GM12872 (cell line): ENCODE data around the gene NASP.

Experiments
- TF ChIP-seq, protein P1 (sequence below): IDR thresholded peaks from 3 replicates; pipeline ENCODE4 v1.5.1; 2011; ENCODE audit warnings: low read depth, mild to moderate bottlenecking, low read length, moderate library complexity; ENCODE audit not compliant: insufficient read depth

NASP gene

DNA sequence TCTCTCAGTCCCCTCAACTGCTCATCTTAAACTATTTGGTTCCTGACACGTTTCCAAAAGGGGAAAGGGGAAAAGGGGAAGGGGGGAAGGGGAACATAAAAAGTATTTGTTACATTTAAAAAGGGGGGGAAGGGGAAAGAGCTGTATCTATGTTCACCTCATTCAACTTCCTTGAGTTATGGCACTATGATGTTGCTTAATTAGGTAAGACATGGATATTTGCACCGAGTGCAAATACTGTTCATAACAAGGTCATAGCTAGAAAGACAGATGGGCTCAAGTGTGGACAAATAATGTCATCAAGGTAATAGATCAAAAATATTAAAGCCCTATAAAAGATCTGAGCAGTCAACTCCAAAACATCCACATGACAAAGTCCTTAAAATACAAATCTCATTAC lies 76.5 kb downstream of the NASP start:
- TF ChIP-seq, protein P1, sequence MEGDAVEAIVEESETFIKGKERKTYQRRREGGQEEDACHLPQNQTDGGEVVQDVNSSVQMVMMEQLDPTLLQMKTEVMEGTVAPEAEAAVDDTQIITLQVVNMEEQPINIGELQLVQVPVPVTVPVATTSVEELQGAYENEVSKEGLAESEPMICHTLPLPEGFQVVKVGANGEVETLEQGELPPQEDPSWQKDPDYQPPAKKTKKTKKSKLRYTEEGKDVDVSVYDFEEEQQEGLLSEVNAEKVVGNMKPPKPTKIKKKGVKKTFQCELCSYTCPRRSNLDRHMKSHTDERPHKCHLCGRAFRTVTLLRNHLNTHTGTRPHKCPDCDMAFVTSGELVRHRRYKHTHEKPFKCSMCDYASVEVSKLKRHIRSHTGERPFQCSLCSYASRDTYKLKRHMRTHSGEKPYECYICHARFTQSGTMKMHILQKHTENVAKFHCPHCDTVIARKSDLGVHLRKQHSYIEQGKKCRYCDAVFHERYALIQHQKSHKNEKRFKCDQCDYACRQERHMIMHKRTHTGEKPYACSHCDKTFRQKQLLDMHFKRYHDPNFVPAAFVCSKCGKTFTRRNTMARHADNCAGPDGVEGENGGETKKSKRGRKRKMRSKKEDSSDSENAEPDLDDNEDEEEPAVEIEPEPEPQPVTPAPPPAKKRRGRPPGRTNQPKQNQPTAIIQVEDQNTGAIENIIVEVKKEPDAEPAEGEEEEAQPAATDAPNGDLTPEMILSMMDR = no peak

- TF ChIP-seq, protein P1 = no peak
Measured at GRCh38 chr1:45666836-45667235, 83.0 kb downstream of the NASP start.

GRCh38 chr1:45667321-45668111 lies 83.7 kb downstream of the NASP start:
- TF ChIP-seq, protein P1 = no peak
